Keratinocyte (primary cell): ENCODE results near the gene ZNF219. TPM values are rescaled to one million over a fixed set of nuclear protein-coding genes. Genes with fewer than 3 reads are reported as not detected.
A peak's percentile ranks its signal among the peaks of the same experiment; 100 is the strongest.

ENCODE experiments used
- DNase-seq: peaks from one replicate; pipeline ENCODE4 v3.0.0-alpha.2; 2011; ENCODE audit warnings: low read depth, missing footprints, low spot score
- FAIRE-seq: peaks from 2 replicates; lab custom pipeline; 2011; peaks lifted over from hg19 to GRCh38; lab: Jason Lieb, UNC
- H2AFZ ChIP-seq: 2 replicates; pipeline ENCODE4 v1.6.0; 2012; ENCODE audit warnings: low read length, control low read depth, inconsistent platforms; ENCODE audit not compliant: control insufficient read depth
- H3K27ac ChIP-seq: 2 replicates; pipeline ENCODE4 v1.5.1; 2011; ENCODE audit warnings: low read length; ENCODE audit not compliant: control insufficient read depth, insufficient read depth
- H3K27me3 ChIP-seq: 3 replicates; pipeline ENCODE4 v1.6.0; 2011; ENCODE audit warnings: low read length; ENCODE audit not compliant: control insufficient read depth, insufficient read depth; ENCODE audit errors: extremely low read depth
- H3K36me3 ChIP-seq, 2 experiments: 2 replicates in 1 of 2; 3 replicates in 1 of 2; pipeline ENCODE4 v1.5.1; 2011; ENCODE audit warnings: low read length in 2 of 2, mild to moderate bottlenecking in 1 of 2; ENCODE audit not compliant: control insufficient read depth in 2 of 2, insufficient read depth in 2 of 2; ENCODE audit errors: extremely low read depth in 1 of 2
- H3K4me1 ChIP-seq: 3 replicates; pipeline ENCODE4 v1.5.1; 2011; ENCODE audit warnings: low read length; ENCODE audit not compliant: control insufficient read depth, insufficient read depth; ENCODE audit errors: extremely low read depth
- H3K4me2 ChIP-seq: 3 replicates; pipeline ENCODE4 v1.6.0; 2011; ENCODE audit warnings: low read depth, low read length; ENCODE audit not compliant: control insufficient read depth, insufficient read depth; ENCODE audit errors: extremely low read depth
- H3K4me3 ChIP-seq, 3 experiments: fragments of 200-600 bp in 1 of 3; sonication (generic) in 1 of 3; 2 replicates in 2 of 3; 3 replicates in 1 of 3; pipeline ENCODE4 v1.5.1; 2011 to 2016; ENCODE audit warnings: low read length in 3 of 3, mild to moderate bottlenecking in 3 of 3, control low read depth in 2 of 3, inconsistent platforms in 1 of 3, low read depth in 1 of 3, mixed read lengths in 1 of 3, mixed run types in 1 of 3, moderate library complexity in 1 of 3; ENCODE audit not compliant: control insufficient read depth in 2 of 3, insufficient read depth in 2 of 3; ENCODE audit errors: extremely low read depth in 1 of 3
- H3K79me2 ChIP-seq: 2 replicates; pipeline ENCODE4 v1.6.0; 2012; ENCODE audit warnings: low read length; ENCODE audit not compliant: control insufficient read depth, insufficient read depth
- H3K9ac ChIP-seq: 3 replicates; pipeline ENCODE4 v1.6.0; 2011; ENCODE audit warnings: low read length; ENCODE audit not compliant: control insufficient read depth, insufficient read depth; ENCODE audit errors: extremely low read depth
- H3K9me1 ChIP-seq: 3 replicates; pipeline ENCODE4 v1.6.0; 2011; ENCODE audit warnings: low read length; ENCODE audit not compliant: control insufficient read depth, insufficient read depth; ENCODE audit errors: extremely low read depth
- H3K9me3 ChIP-seq: 2 replicates; pipeline ENCODE4 v1.5.1; 2012; ENCODE audit warnings: low read depth, low read length; ENCODE audit not compliant: control insufficient read depth
- H4K20me1 ChIP-seq: 3 replicates; pipeline ENCODE4 v1.6.0; 2011; ENCODE audit warnings: low read length; ENCODE audit not compliant: control insufficient read depth, insufficient read depth; ENCODE audit errors: extremely low read depth
- CTCF ChIP-seq, 3 experiments: IDR thresholded peaks in 1 of 3; conservative IDR thresholded peaks in 1 of 3; optimal IDR thresholded peaks in 1 of 3; 2 replicates in 2 of 3; 3 replicates in 1 of 3; pipeline versions ENCODE3 to v1.5.1; 2011; ENCODE audit warnings: low read length in 3 of 3, mild to moderate bottlenecking in 3 of 3, moderate library complexity in 2 of 3, control low read depth in 1 of 3, inconsistent platforms in 1 of 3; ENCODE audit not compliant: insufficient read depth in 2 of 3; ENCODE audit errors: extremely low read depth in 1 of 3
- EZH2 ChIP-seq: IDR thresholded peaks from one replicate; pipeline ENCODE4 v1.6.1; 2012; ENCODE audit warnings: inconsistent platforms, mild to moderate bottlenecking, low read length, moderate library complexity
- dilution Hi-C: fragments of 300-500 bp; cut with MboI; formaldehyde crosslinking; loops from one replicate; pipeline ENCODE4 v1.7.0; 2020; ENCODE audit warnings: low sequenced_read_pairs; ENCODE audit not compliant: extremely low pct_ligation_motif_present
- polyA plus RNA-seq, 5 experiments: library from polyadenylated mRNA; depleted of rRNA in 3 of 5; stranded (reverse) in 3 of 5; stranded (forward) in 1 of 5; unstranded in 1 of 5; fragments of >200 nt; gene quantifications; 1 replicate in 1 of 5; 2 replicates in 3 of 5; 3 replicates in 1 of 5; pipeline versions ENCODE4 v1.2.1 to v1.2.3, GENCODE V29; 2011 to 2012; ENCODE audit warnings: missing spikeins in 2 of 5, low read depth in 1 of 5, low replicate concordance in 1 of 5

The ZNF219 gene
- polyA plus RNA-seq, 1 donor (not counting 4 experiments of a cell fraction or from before 2014, with no cell fraction given), result 23.1 TPM

GRCh38 chr14:21071225-21072030, 27.0 kb downstream of the ZNF219 start:
- dilution Hi-C loops, result no loop called here
- TF ChIP-seq EZH2 (no peak), CTCF (optimal IDR thresholded peaks at IDR 0.05 in 1 of 3, IDR thresholded peaks at IDR 0.05 in 1 of 3, conservative IDR thresholded peaks at IDR 0.05 in 1 of 3; ENCODE audit: extremely low read depth in 1 of 3, insufficient read depth in 2 of 3, low read length in 3 of 3) (no peak)
- H2AFZ ChIP-seq, result peak overlapping the region; percentile 77

GRCh38 chr14:21070610-21071224, 27.7 kb downstream of the ZNF219 start:
- H3K9me1 ChIP-seq, result no peaks in the 10 kb centered on the region
- peak overlapping the region; percentile 68 for H3K9ac ChIP-seq
- dilution Hi-C loops, result no loop called here
- peaks cover 17% of the 10 kb centered on the region for H3K27me3 ChIP-seq
- H3K79me2 ChIP-seq, result no peaks in the 10 kb centered on the region
- TF ChIP-seq CTCF (optimal IDR thresholded peaks at IDR 0.05 in 1 of 3, IDR thresholded peaks at IDR 0.05 in 1 of 3, conservative IDR thresholded peaks at IDR 0.05 in 1 of 3; ENCODE audit: extremely low read depth in 1 of 3, insufficient read depth in 2 of 3, low read length in 3 of 3) (no peak), EZH2 (no peak)
- H3K27ac ChIP-seq, result peak overlapping the region; percentile 20
- H2AFZ ChIP-seq, result peak overlapping the region; percentile 77
- no peaks in the 10 kb centered on the region for H4K20me1 ChIP-seq
- no peak for FAIRE-seq
- no peaks in the 10 kb centered on the region for H3K9me3 ChIP-seq
- peak overlapping the region; percentile 92 for H3K4me2 ChIP-seq
- peaks cover 18% of the 10 kb centered on the region for H3K4me1 ChIP-seq
- H3K4me3 ChIP-seq, result peak overlapping the region; percentile 47 to 85 (median 80)
- no peak for DNase-seq
- peaks cover 0 to 3% of the 10 kb centered on the region in 2 experiments for H3K36me3 ChIP-seq

More at GRCh38 chr14:21071225-21072030, 27.0 kb downstream of the ZNF219 start:
- no peaks in the 10 kb centered on the region for H3K9me3 ChIP-seq
- H4K20me1 ChIP-seq, result no peaks in the 10 kb centered on the region
- FAIRE-seq, result no peak
- H3K79me2 ChIP-seq, result no peaks in the 10 kb centered on the region
- H3K9me1 ChIP-seq, result no peaks in the 10 kb centered on the region
- no peak for DNase-seq
- peaks cover 18% of the 10 kb centered on the region for H3K4me1 ChIP-seq
- H3K4me3 ChIP-seq, result peak overlapping the region; percentile 47 to 85 (median 80)
- H3K27ac ChIP-seq, result peak overlapping the region; percentile 20
- H3K36me3 ChIP-seq, result peaks cover 1 to 8% of the 10 kb centered on the region in 2 experiments
- H3K9ac ChIP-seq, result peak overlapping the region; percentile 68
- peaks cover 17% of the 10 kb centered on the region for H3K27me3 ChIP-seq
- H3K4me2 ChIP-seq, result peak overlapping the region; percentile 92
